Duodenal mucosa (tissue), 2 donors: Measurements from ENCODE around the gene GRB14.

Experiments used
- H3K27ac ChIP-seq: one replicate; pipeline ENCODE4 v1.7.0; 2013; ENCODE audit warnings: low read depth, low read length
- H3K27me3 ChIP-seq, 2 donors: one replicate each; pipeline ENCODE4 v1.7.0; 2013; ENCODE audit warnings: low read length in 2 of 2, control low read depth in 1 of 2; ENCODE audit not compliant: insufficient read depth in 2 of 2, control insufficient read depth in 1 of 2
- H3K36me3 ChIP-seq, 2 donors: one replicate each; pipeline ENCODE4 v1.7.0; 2013; ENCODE audit warnings: low read length in 2 of 2, control low read depth in 1 of 2; ENCODE audit not compliant: insufficient read depth in 2 of 2, control insufficient read depth in 1 of 2
- H3K4me1 ChIP-seq, 2 donors: one replicate each; pipeline ENCODE4 v1.7.0; 2013; ENCODE audit warnings: low read length in 2 of 2, control low read depth in 1 of 2; ENCODE audit not compliant: insufficient read depth in 2 of 2, control insufficient read depth in 1 of 2
- H3K4me3 ChIP-seq, 2 donors: one replicate each; pipeline ENCODE4 v1.7.0; 2013; ENCODE audit warnings: low read length in 2 of 2, low read depth in 1 of 2
- H3K9ac ChIP-seq, 2 donors: one replicate each; pipeline ENCODE4 v1.7.0; 2013; ENCODE audit warnings: low read length in 2 of 2, low read depth in 1 of 2
- H3K9me3 ChIP-seq, 2 donors: one replicate each; pipeline ENCODE4 v1.7.0; 2013; ENCODE audit warnings: low read length in 2 of 2, control low read depth in 1 of 2; ENCODE audit not compliant: control insufficient read depth in 1 of 2

Gene GRB14

DNA sequence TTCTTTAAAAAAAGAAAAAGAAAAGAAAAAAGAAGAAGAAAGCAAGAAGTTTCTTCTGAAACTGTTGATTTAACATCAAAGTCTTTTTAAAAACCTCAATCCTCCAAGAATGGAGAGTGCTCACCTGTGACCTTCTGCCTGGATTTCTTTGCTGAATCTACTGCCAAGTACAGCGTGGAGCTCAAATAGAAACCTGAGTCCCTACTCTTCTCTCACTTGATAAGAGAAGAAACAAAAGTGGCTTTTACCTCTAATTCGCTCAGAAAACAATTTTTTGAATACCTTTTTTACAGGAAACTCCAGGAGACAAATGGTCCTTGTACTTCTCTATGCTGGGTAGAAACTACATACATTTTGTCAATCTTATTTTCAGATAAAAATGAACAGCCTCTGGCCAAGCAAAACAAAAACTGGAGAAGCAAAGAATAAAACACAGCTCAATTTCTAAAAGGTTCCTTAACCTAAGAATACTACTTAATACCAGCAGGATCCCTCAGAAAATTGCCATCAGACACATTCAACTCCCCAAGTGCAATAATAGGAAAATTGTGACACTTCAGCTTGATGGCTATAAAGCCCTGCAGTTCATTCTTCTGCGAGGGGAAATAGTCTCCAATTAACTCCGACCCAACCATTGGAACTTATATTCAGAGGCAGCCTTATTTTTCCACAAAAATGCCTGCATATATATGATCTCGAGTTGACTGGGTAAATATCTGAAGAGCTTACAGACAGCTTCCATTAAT lies 85.8 kb downstream of the GRB14 start:
- H3K4me1 ChIP-seq: no peaks in the 10 kb centered on the region
- H3K27me3 ChIP-seq: no peaks in the 10 kb centered on the region
- no peaks in the 10 kb centered on the region for H3K9me3 ChIP-seq
- no peak overlapping the region for H3K27ac ChIP-seq
- no peak overlapping the region for H3K4me3 ChIP-seq
- H3K9ac ChIP-seq: no peak overlapping the region
- H3K36me3 ChIP-seq: no peaks in the 10 kb centered on the region

DNA sequence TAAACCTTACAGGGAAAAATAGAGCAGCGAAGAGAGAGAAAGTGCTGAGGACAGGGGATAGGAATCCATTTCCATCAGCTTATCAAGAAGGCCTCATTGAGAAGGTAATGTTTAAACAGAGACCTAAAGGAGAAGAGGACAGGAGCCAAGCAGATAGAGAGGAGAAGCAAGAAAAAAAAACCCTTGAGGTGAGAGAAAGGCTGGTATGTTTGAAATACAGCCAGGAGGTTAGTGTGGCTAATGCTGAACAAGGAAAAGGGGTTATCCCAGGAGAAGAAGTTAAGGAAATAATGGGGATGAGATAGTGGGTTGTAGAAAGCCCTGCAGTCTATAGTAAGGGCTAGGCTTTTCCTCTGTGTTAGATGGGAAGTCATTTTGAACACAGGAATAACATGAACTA lies 90.8 kb downstream of the GRB14 start:
- Histone ChIP-seq H3K27ac (no peak overlapping the region), H3K9ac (no peak overlapping the region)

DNA sequence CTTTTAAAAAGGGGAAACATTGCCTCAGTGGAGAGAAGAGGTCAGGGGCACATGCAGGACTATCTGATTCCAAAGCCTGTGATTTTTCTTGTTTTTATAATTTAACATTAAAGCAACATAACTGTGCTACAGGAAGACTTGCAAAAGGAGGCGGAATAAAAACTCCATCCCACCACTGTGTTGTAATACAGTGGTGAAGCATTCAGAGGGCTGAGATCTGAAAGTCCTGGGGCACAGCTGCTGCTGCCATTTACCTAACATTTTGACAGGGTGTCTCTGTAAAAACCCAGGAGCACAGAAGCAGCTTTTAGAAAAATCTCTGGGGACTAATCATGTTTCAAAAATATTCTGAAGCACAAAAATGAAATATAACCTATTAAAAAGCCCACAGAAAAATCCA lies 97.6 kb downstream of the GRB14 start:
- H3K9ac ChIP-seq: no peak overlapping the region
- no peaks in the 10 kb centered on the region for H3K4me1 ChIP-seq
- H3K9me3 ChIP-seq: no peaks in the 10 kb centered on the region

More for the DNA sequence above, 90.8 kb downstream of the GRB14 start:
- H3K4me1 ChIP-seq: no peaks in the 10 kb centered on the region
- no peak overlapping the region for H3K4me3 ChIP-seq
- no peaks in the 10 kb centered on the region for H3K27me3 ChIP-seq
- H3K9me3 ChIP-seq: no peaks in the 10 kb centered on the region
- H3K36me3 ChIP-seq: no peaks in the 10 kb centered on the region

DNA sequence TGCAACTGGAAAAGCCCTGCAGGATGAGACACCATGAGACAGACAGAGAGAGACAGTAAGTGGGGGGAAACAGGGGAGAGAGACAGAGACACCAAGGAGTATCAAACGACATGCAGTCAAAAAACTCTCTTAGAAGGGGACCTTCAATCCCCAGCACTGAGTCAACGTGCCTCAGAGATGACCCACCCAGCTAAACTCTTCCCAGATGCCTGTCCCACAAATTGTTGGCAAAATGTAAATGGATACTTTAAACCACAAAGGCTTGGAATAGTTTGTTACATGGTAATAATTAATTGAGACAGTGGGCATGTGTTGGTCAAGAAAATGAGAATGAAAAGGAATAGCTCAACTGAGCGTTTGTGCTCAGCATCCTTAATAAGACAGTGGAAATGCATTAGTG lies 98.3 kb downstream of the GRB14 start:
- H3K9me3 ChIP-seq: no peaks in the 10 kb centered on the region
- H3K27ac ChIP-seq: no peak overlapping the region
- H3K9ac ChIP-seq: no peak overlapping the region
- H3K4me3 ChIP-seq: no peak overlapping the region
- no peaks in the 10 kb centered on the region for H3K36me3 ChIP-seq
- H3K4me1 ChIP-seq: no peaks in the 10 kb centered on the region
- H3K27me3 ChIP-seq: no peaks in the 10 kb centered on the region

More for the DNA sequence above, 97.6 kb downstream of the GRB14 start:
- no peaks in the 10 kb centered on the region for H3K36me3 ChIP-seq
- H3K4me3 ChIP-seq: no peak overlapping the region
- H3K27ac ChIP-seq: no peak overlapping the region
- no peaks in the 10 kb centered on the region for H3K27me3 ChIP-seq

DNA sequence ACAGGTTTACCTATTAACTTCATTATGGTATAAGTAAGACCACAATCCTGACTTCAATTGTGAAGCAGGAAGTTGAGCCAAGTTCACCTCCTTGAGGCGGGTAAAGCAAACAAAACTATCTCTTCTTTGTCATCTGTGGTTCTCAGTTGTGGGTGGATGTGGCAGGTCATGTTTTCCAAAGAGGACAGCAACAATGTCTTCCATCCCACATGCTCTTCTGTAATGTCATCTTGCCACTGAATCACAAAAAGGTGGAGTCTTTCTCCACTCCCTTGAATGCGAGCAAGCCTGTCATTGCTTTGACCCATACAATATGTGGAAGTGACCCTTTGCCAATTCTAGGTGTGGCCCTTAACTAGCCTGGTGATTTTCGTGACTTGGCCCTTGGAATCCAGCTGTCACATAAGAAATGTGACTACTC lies 98.7 kb downstream of the GRB14 start:
- Histone ChIP-seq H3K9ac (no peak overlapping the region), H3K4me3 (no peak overlapping the region), H3K36me3 (no peaks in the 10 kb centered on the region), H3K4me1 (no peaks in the 10 kb centered on the region), H3K27ac (no peak overlapping the region), H3K9me3 (no peaks in the 10 kb centered on the region), H3K27me3 (no peaks in the 10 kb centered on the region)

DNA sequence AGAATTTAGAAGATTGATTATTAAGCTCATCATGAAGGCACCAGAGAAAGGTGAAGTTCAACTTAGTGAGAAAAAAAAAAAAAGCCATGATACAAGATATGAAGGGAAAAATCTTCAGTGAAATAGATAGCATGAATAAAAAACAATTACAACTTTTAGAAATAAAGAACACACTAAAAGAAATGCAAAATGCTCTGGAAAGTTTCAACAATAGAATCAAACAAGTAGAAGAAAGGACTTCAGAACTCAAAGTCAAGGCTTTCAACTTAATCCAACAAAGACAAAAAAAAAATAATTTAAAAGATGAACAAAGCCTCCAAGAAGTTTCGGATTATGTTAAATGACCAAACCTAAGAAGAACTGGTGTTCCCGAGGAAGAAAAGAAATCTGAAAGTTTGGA lies 105.5 kb downstream of the GRB14 start:
- no peaks in the 10 kb centered on the region for H3K4me1 ChIP-seq
- no peaks in the 10 kb centered on the region for H3K27me3 ChIP-seq
- no peaks in the 10 kb centered on the region for H3K9me3 ChIP-seq
- H3K4me3 ChIP-seq: no peak overlapping the region
- H3K27ac ChIP-seq: no peak overlapping the region
- H3K9ac ChIP-seq: no peak overlapping the region
- no peaks in the 10 kb centered on the region for H3K36me3 ChIP-seq

DNA sequence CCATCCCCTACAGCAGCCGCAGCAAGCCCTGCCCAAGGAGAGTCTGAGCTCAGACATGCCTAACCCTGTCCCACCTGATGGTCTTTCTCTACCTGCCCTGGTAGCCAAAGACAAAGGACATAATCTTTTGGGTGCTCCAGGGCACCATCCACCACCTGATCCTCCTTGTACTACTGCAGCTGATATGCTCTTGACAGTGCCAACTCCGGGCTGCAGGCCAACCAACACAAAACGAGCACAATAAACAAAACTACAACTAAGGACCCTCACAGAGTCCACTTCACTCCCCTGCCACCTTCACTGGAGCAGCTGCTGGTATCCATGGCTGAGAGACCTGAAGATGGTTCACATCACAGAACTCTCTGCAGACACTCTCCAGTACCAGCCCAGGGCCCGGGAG lies 106.3 kb downstream of the GRB14 start:
- Histone ChIP-seq H3K9me3 (no peaks in the 10 kb centered on the region), H3K4me1 (no peaks in the 10 kb centered on the region), H3K27me3 (no peaks in the 10 kb centered on the region), H3K36me3 (no peaks in the 10 kb centered on the region), H3K9ac (no peak overlapping the region), H3K4me3 (no peak overlapping the region), H3K27ac (no peak overlapping the region)

DNA sequence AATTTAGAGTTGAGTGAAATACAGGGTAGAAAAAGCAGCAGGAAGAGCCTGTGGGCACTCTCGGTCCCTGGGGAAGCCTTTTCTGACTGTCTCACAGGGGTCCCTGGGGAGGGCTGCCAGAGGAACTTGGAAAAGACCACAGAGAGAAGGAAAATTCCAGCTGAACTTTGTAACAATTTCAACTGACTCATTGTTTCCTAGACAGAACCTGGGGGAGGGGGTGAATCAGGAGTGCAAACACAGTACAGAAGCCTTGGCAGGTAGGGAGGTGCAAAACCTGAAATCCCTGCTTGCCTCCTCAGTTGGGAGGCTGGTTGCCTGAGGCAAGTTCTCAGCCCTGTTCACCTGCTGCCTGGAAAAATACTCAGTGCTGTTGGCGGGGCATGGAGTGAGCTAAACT lies 106.8 kb downstream of the GRB14 start:
- Histone ChIP-seq H3K4me1 (no peaks in the 10 kb centered on the region), H3K4me3 (no peak overlapping the region), H3K27me3 (no peaks in the 10 kb centered on the region), H3K27ac (no peak overlapping the region), H3K9ac (no peak overlapping the region), H3K9me3 (no peaks in the 10 kb centered on the region), H3K36me3 (no peaks in the 10 kb centered on the region)

DNA sequence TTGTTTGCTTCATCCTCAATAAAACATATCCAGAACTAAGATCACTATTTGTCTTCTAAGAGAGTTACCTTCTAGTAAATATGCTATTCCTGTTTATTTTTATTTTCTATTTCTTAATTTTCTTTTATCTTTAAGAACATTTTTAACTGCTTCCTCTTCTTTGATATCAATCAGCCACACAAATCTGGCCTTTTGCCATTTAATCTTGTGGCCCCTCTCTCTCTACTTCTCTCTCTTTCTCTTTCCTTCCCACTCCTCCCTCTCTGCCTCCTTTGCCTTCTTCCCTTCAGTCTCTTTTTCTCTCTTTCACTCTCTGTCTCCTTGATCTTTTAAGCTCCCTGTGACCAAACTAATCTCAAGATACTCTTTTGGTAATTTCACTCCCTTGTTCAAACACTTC lies 108.4 kb downstream of the GRB14 start:
- Histone ChIP-seq H3K4me3 (no peak overlapping the region), H3K9ac (no peak overlapping the region), H3K27me3 (no peaks in the 10 kb centered on the region), H3K36me3 (no peaks in the 10 kb centered on the region), H3K27ac (no peak overlapping the region), H3K4me1 (no peaks in the 10 kb centered on the region), H3K9me3 (no peaks in the 10 kb centered on the region)

DNA sequence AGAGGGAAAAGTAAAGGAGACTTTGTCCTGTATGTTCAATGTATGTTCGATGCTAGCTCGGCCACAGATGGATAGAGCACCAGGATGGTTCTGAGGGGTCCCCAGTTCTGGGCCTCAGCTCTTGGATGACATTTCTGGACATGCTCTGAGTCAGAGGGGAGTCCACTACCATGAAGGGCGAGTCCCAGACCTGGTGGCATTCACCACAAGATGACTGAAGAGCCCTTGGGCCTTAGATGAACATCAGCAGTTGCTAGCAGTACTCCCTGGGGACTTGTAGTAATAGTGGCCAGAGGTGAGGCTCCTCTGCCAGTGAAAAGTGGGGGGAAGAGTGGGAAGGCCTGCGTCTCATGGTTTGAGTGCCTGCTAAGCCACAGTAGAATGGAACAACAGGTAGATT lies 109.5 kb downstream of the GRB14 start:
- no peaks in the 10 kb centered on the region for H3K4me1 ChIP-seq
- no peaks in the 10 kb centered on the region for H3K27me3 ChIP-seq
- H3K27ac ChIP-seq: no peak overlapping the region
- no peak overlapping the region for H3K4me3 ChIP-seq
- no peaks in the 10 kb centered on the region for H3K36me3 ChIP-seq
- no peaks in the 10 kb centered on the region for H3K9me3 ChIP-seq
- no peak overlapping the region for H3K9ac ChIP-seq

DNA sequence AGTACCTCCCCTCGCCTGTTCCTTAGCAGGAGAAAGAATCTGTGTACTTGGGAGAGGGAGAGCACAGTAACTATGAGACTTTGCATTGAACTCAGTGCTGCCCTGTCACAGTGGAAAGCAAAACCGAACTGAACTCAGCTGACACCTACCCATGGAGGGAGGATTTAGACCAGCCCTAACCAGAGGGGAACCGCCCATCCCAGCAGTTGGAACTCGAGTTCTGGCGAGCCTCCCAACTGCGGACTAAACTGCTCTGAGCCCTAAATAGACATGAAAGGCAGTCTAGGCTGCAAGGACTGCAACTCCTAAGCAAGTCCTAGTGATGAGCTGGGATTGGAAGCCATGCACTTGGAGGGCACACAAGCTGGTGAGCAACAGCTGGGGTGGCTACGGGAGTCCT lies 110.4 kb downstream of the GRB14 start:
- Histone ChIP-seq H3K9ac (no peak overlapping the region), H3K4me3 (no peak overlapping the region), H3K36me3 (no peaks in the 10 kb centered on the region), H3K27ac (no peak overlapping the region), H3K4me1 (no peaks in the 10 kb centered on the region), H3K27me3 (no peaks in the 10 kb centered on the region), H3K9me3 (no peaks in the 10 kb centered on the region)
